ENCODE results near the gene COLEC12.

COLEC12 gene

DNA sequence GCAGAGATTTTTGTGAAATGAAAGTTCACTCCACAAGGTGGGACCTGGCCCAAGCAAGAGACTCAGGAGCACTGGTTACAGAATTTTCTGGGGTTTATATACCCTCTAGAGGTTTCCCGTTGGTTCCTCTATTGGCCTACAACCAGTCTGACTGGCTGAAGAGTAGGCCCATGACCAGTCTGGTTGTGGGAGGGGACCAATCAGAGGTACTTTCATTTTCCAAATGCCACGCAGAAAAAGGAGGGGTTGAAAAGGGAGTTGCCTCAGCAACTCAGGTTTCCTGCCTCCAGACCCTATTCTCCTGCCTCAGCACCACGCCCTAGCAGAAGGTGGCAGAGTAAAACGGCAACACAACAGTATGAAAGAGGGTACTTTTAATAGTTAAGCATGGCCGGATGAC is 98.4 kb downstream of the COLEC12 start:
- Histone ChIP-seq H3K4me3 (ENCODE audit: insufficient read depth, low read depth, low read length) (no peak overlapping the region), H3K27me3 (ENCODE audit: control insufficient read depth, insufficient read depth, low read length, poor library complexity, severe bottlenecking) (no peaks in the 10 kb centered on the region), H3K4me1 (ENCODE audit: control insufficient read depth, insufficient read depth, low read length) (no peaks in the 10 kb centered on the region), H3K27ac (ENCODE audit: insufficient read depth, low read depth, low read length, poor library complexity, severe bottlenecking) (no peak overlapping the region), H3K9me3 (ENCODE audit: control insufficient read depth, low read length) (no peaks in the 10 kb centered on the region), H3K36me3 (ENCODE audit: control insufficient read depth, insufficient read depth, low read length) (peaks cover 9% of the 10 kb centered on the region)
- 94 to 98% methylated on average over 5 of the region's 5 CpGs for WGBS, 2 experiments

DNA sequence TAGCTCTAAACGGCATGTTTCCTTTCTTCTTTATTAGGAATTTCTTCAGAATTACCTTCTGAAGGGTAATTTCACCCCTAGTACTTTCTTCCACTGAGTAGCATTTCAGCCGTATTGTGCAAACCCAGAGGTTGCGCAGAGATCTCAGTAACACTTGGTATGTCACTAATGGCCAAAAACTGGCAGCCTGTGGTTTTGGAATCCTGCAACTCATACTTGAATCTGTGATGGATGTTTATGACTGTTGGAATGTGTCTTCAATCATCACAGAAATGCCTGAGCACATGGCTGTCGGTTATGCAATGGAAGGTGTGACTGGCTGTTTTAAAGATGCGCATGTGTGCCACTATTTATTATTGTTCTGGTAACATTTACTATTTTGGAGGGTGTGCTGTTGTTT is 100.0 kb downstream of the COLEC12 start:
- Histone ChIP-seq H3K36me3 (ENCODE audit: control insufficient read depth, insufficient read depth, low read length) (peaks cover 5% of the 10 kb centered on the region), H3K9me3 (ENCODE audit: control insufficient read depth, low read length) (no peaks in the 10 kb centered on the region), H3K27me3 (ENCODE audit: control insufficient read depth, insufficient read depth, low read length, poor library complexity, severe bottlenecking) (no peaks in the 10 kb centered on the region), H3K4me3 (ENCODE audit: insufficient read depth, low read depth, low read length) (no peak overlapping the region), H3K4me1 (ENCODE audit: control insufficient read depth, insufficient read depth, low read length) (peaks cover 12% of the 10 kb centered on the region), H3K27ac (ENCODE audit: insufficient read depth, low read depth, low read length, poor library complexity, severe bottlenecking) (no peak overlapping the region)
- WGBS, 2 experiments, result 95 to 96% methylated on average over 5 of the region's 5 CpGs

- Histone ChIP-seq H3K4me1 (ENCODE audit: control insufficient read depth, insufficient read depth, low read length) (peaks cover 16% of the 10 kb centered on the region), H3K36me3 (ENCODE audit: control insufficient read depth, insufficient read depth, low read length) (no peaks in the 10 kb centered on the region), H3K9me3 (ENCODE audit: control insufficient read depth, low read length) (no peaks in the 10 kb centered on the region), H3K4me3 (ENCODE audit: insufficient read depth, low read depth, low read length) (no peak overlapping the region), H3K27ac (ENCODE audit: insufficient read depth, low read depth, low read length, poor library complexity, severe bottlenecking) (no peak overlapping the region), H3K27me3 (ENCODE audit: control insufficient read depth, insufficient read depth, low read length, poor library complexity, severe bottlenecking) (no peaks in the 10 kb centered on the region)
- 83 to 84% methylated on average over 10 of the region's 10 CpGs for WGBS, 2 experiments
Measured at GRCh38 chr18:399631-400135, 100.8 kb downstream of the COLEC12 start.

GRCh38 chr18:398935-399630 is 101.4 kb downstream of the COLEC12 start:
- Histone ChIP-seq H3K4me3 (ENCODE audit: insufficient read depth, low read depth, low read length) (no peak overlapping the region), H3K27ac (ENCODE audit: insufficient read depth, low read depth, low read length, poor library complexity, severe bottlenecking) (no peak overlapping the region), H3K27me3 (ENCODE audit: control insufficient read depth, insufficient read depth, low read length, poor library complexity, severe bottlenecking) (no peaks in the 10 kb centered on the region), H3K36me3 (ENCODE audit: control insufficient read depth, insufficient read depth, low read length) (no peaks in the 10 kb centered on the region), H3K9me3 (ENCODE audit: control insufficient read depth, low read length) (no peaks in the 10 kb centered on the region), H3K4me1 (ENCODE audit: control insufficient read depth, insufficient read depth, low read length) (peaks cover 16% of the 10 kb centered on the region)
- WGBS, 2 experiments, result 81 to 82% methylated on average over 8 of the region's 8 CpGs

GRCh38 chr18:396556-396955 is 103.9 kb downstream of the COLEC12 start:
- Histone ChIP-seq H3K27ac (ENCODE audit: insufficient read depth, low read depth, low read length, poor library complexity, severe bottlenecking) (no peak overlapping the region), H3K36me3 (ENCODE audit: control insufficient read depth, insufficient read depth, low read length) (no peaks in the 10 kb centered on the region), H3K4me3 (ENCODE audit: insufficient read depth, low read depth, low read length) (no peak overlapping the region), H3K9me3 (ENCODE audit: control insufficient read depth, low read length) (no peaks in the 10 kb centered on the region), H3K27me3 (ENCODE audit: control insufficient read depth, insufficient read depth, low read length, poor library complexity, severe bottlenecking) (no peaks in the 10 kb centered on the region), H3K4me1 (ENCODE audit: control insufficient read depth, insufficient read depth, low read length) (peaks cover 16% of the 10 kb centered on the region)
- WGBS, 2 experiments, result 91 to 96% methylated on average over 3 of the region's 3 CpGs

- Histone ChIP-seq H3K4me1 (ENCODE audit: control insufficient read depth, insufficient read depth, low read length) (peaks cover 16% of the 10 kb centered on the region), H3K36me3 (ENCODE audit: control insufficient read depth, insufficient read depth, low read length) (no peaks in the 10 kb centered on the region), H3K9me3 (ENCODE audit: control insufficient read depth, low read length) (no peaks in the 10 kb centered on the region), H3K27me3 (ENCODE audit: control insufficient read depth, insufficient read depth, low read length, poor library complexity, severe bottlenecking) (no peaks in the 10 kb centered on the region), H3K4me3 (ENCODE audit: insufficient read depth, low read depth, low read length) (no peak overlapping the region), H3K27ac (ENCODE audit: insufficient read depth, low read depth, low read length, poor library complexity, severe bottlenecking) (no peak overlapping the region)
- 88 to 91% methylated on average over 1 of the region's 1 CpG for WGBS, 2 experiments
Measured at GRCh38 chr18:396251-396555, 104.3 kb downstream of the COLEC12 start.

- 86 to 88% methylated on average over 12 to 13 of the region's 13 CpGs for WGBS, 2 experiments
- peak overlapping the region; percentile 27 for H3K27ac ChIP-seq (ENCODE audit: insufficient read depth, low read depth, low read length, poor library complexity, severe bottlenecking)
- H3K4me3 ChIP-seq (ENCODE audit: insufficient read depth, low read depth, low read length), result no peak overlapping the region
- peaks cover 16% of the 10 kb centered on the region for H3K4me1 ChIP-seq (ENCODE audit: control insufficient read depth, insufficient read depth, low read length)
- H3K9me3 ChIP-seq (ENCODE audit: control insufficient read depth, low read length), result no peaks in the 10 kb centered on the region
- no peaks in the 10 kb centered on the region for H3K36me3 ChIP-seq (ENCODE audit: control insufficient read depth, insufficient read depth, low read length)
- no peaks in the 10 kb centered on the region for H3K27me3 ChIP-seq (ENCODE audit: control insufficient read depth, insufficient read depth, low read length, poor library complexity, severe bottlenecking)
Measured at GRCh38 chr18:395456-396250, 104.8 kb downstream of the COLEC12 start.

GRCh38 chr18:394987-395362 is 105.5 kb downstream of the COLEC12 start:
- Histone ChIP-seq H3K36me3 (ENCODE audit: control insufficient read depth, insufficient read depth, low read length) (no peaks in the 10 kb centered on the region), H3K4me3 (ENCODE audit: insufficient read depth, low read depth, low read length) (no peak overlapping the region), H3K27ac (ENCODE audit: insufficient read depth, low read depth, low read length, poor library complexity, severe bottlenecking) (no peak overlapping the region), H3K27me3 (ENCODE audit: control insufficient read depth, insufficient read depth, low read length, poor library complexity, severe bottlenecking) (no peaks in the 10 kb centered on the region), H3K9me3 (ENCODE audit: control insufficient read depth, low read length) (no peaks in the 10 kb centered on the region), H3K4me1 (ENCODE audit: control insufficient read depth, insufficient read depth, low read length) (peaks cover 16% of the 10 kb centered on the region)
- 81 to 82% methylated on average over 1 of the region's 1 CpG for WGBS, 2 experiments

- no peak overlapping the region for H3K27ac ChIP-seq (ENCODE audit: insufficient read depth, low read depth, low read length, poor library complexity, severe bottlenecking)
- H3K27me3 ChIP-seq (ENCODE audit: control insufficient read depth, insufficient read depth, low read length, poor library complexity, severe bottlenecking), result no peaks in the 10 kb centered on the region
- no peaks in the 10 kb centered on the region for H3K9me3 ChIP-seq (ENCODE audit: control insufficient read depth, low read length)
- H3K4me1 ChIP-seq (ENCODE audit: control insufficient read depth, insufficient read depth, low read length), result peaks cover 16% of the 10 kb centered on the region
- H3K4me3 ChIP-seq (ENCODE audit: insufficient read depth, low read depth, low read length), result no peak overlapping the region
- 95 to 97% methylated on average over 6 of the region's 6 CpGs for WGBS, 2 experiments
- H3K36me3 ChIP-seq (ENCODE audit: control insufficient read depth, insufficient read depth, low read length), result no peaks in the 10 kb centered on the region
Measured at GRCh38 chr18:394262-394986, 106.1 kb downstream of the COLEC12 start.

DNA sequence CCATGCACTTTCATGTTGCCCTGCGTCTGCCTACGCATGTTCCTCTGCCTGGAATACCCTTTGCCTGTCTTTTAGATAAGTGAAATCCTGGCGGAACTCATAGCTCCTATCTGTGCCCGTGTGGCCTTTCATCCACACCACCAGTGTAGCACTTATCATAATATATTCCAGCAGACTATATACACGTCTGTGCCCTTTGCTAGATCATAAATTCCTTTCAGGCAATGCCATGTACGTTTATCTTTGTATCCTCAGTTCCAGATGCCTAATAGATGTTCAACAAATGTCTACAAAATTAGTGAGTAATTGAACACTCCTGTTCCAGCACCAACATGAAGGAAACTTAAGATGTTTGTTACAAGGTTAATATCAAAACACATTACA is 106.9 kb downstream of the COLEC12 start:
- no peak overlapping the region for H3K4me3 ChIP-seq (ENCODE audit: insufficient read depth, low read depth, low read length)
- WGBS, 2 experiments, result 92 to 93% methylated on average over 6 of the region's 6 CpGs
- H3K27ac ChIP-seq (ENCODE audit: insufficient read depth, low read depth, low read length, poor library complexity, severe bottlenecking), result no peak overlapping the region

More for the DNA sequence above, 106.9 kb downstream of the COLEC12 start:
- Histone ChIP-seq H3K9me3 (ENCODE audit: control insufficient read depth, low read length) (no peaks in the 10 kb centered on the region), H3K36me3 (ENCODE audit: control insufficient read depth, insufficient read depth, low read length) (no peaks in the 10 kb centered on the region), H3K4me1 (ENCODE audit: control insufficient read depth, insufficient read depth, low read length) (peaks cover 16% of the 10 kb centered on the region), H3K27me3 (ENCODE audit: control insufficient read depth, insufficient read depth, low read length, poor library complexity, severe bottlenecking) (no peaks in the 10 kb centered on the region)

Data from ectodermal cell (in vitro differentiated cells).